ENCODE data around the gene EFNA2. TPM values are rescaled to one million over a fixed set of nuclear protein-coding genes. Genes with fewer than 3 reads are reported as not detected.

The EFNA2 gene
- total RNA-seq (2022; extraction: Qiagen RNA extraction; ENCODE audit: low read depth), result 0.98 to 2.3 TPM (median 1.7 TPM) in 5 replicates

DNA sequence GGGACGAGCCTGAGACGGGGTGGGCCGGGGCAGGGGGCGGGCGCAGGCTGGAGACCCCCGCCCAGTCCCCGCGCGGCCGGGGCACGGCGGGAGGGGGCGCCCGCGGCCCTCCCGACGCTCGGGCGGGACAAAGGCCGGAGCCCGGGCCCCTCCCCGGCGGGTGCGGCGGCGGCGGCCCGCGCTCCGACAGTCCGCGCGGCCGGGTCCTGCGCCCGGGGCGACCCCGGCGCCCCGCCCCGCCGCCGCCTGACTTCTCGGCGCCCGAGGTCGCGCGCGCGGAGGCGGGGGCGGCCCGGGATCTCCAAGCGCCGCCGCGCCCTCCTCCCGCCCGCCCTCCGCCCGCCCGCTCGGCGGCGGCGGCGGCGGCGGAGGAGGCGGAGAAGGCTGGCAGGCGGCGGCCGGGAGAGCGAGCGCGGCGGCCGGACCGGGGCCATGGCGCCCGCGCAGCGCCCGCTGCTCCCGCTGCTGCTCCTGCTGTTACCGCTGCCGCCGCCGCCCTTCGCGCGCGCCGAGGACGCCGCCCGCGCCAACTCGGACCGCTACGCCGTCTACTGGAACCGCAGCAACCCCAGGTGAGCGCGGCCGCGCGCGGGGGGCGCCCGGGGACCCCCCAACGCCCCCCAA is at the start of gene EFNA2:
EFNA2 (plus strand) TSS at position 137 of the 624 bp plus-strand sequence; CDS start at position 433, 296 bp downstream.

GRCh38 chr19:1237754-1238368 is 47.8 kb upstream of the EFNA2 start, which contains the start of gene CBARP:
Gene CBARP, minus strand, starts transcription at chr19:1238005. Its CDS starts 1,905 bp downstream, at chr19:1236100.

GRCh38 chr19:1241417-1242095 is 44.1 kb upstream of the EFNA2 start, which contains the start of gene ATP5F1D:
Gene ATP5F1D, plus strand, starts transcription at chr19:1241751. Its CDS starts 100 bp downstream, at chr19:1241851.

GRCh38 chr19:1248139-1248785 is 37.4 kb upstream of the EFNA2 start, which contains the start of gene MIDN:
Gene MIDN, plus strand, starts transcription at chr19:1248583. Its CDS starts 1,714 bp downstream, at chr19:1250297.

DNA sequence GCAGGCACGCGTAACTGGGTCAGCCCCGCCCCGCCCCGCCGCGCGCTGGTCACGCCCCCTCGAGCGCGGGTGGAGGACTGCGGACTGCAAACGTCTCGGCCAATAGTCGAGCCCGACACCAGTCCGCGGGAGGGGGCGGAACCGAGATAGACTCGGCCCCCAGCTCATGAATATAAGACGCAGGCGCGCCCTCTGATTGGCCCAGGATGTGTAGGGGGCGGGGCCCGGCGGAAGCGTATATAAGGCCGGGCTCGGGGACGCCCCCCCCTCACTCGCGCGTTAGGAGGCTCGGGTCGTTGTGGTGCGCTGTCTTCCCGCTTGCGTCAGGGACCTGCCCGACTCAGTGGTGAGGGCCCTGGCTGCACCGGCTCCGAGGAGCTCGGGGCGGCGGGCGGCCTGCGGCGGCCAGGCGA is 16.6 kb upstream of the EFNA2 start, which contains the start of gene CIRBP:
CIRBP (plus strand) TSS at position 268 of the 413 bp plus-strand sequence. CDS start 1,602 bp downstream, outside the sequence.

DNA sequence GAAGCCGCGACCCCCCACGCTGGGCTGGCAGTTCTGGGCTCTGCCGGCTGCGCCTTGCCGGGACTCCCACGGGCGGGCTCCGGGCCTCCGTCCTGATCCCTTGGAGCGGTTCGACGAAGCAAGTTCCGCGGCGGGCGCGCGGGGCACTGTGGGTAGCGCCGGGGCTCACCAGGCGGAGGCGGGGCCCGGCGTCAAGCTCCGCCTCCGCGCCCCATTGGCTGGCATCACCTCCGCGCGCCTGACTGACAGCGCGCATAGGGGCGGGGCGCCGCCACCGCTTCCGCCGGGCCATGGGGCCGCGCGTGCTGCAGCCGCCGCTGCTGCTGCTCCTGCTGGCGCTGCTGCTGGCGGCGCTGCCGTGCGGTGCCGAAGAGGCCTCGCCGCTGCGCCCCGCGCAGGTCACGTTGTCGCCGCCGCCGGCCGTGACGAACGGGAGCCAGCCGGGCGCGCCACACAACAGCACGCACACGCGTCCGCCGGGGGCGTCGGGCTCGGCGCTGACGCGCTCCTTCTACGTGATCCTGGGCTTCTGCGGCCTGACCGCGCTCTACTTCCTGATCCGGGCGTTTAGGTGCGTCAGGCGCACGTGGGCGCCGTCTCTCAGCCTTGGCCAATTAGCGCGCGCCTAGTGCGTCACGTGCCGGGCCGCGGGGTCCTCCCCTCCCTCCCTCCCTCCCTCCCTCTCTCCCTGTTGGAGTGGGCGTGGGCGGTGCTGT is 10.3 kb upstream of the EFNA2 start, which contains the start of gene FAM174C:
FAM174C (plus strand) TSS at position 271 of the 716 bp plus-strand sequence; CDS start at position 291, 20 bp downstream.

Other genes with a start within 250 kb of the EFNA2 start
- 5.8 to 11.0 TPM (median 7.6 TPM) in 5 replicates for gene ABCA7, start 245.8 kb upstream of the EFNA2 start, total RNA-seq (2022; extraction: Qiagen RNA extraction; ENCODE audit: low read depth)
- 1.8 to 2.2 TPM (median 2.0 TPM) in 5 replicates for gene ARHGAP45, start 218.7 kb upstream of the EFNA2 start, total RNA-seq (2022; extraction: Qiagen RNA extraction; ENCODE audit: low read depth)
- 175 to 251 TPM (median 234 TPM) in 5 replicates for gene POLR2E, start 190.5 kb upstream of the EFNA2 start, total RNA-seq (2022; extraction: Qiagen RNA extraction; ENCODE audit: low read depth)
- 387 to 508 TPM (median 482 TPM) in 5 replicates for gene GPX4, start 181.9 kb upstream of the EFNA2 start, total RNA-seq (2022; extraction: Qiagen RNA extraction; ENCODE audit: low read depth)
- 31.9 to 52.8 TPM (median 46.5 TPM) in 5 replicates for gene SBNO2, start 111.6 kb upstream of the EFNA2 start, total RNA-seq (2022; extraction: Qiagen RNA extraction; ENCODE audit: low read depth)
- gene STK11, start 80.1 kb upstream of the EFNA2 start, total RNA-seq (2022; extraction: Qiagen RNA extraction; ENCODE audit: low read depth), result 38.1 to 41.5 TPM (median 39.5 TPM) in 5 replicates
- gene CBARP, start 47.9 kb upstream of the EFNA2 start, total RNA-seq (2022; extraction: Qiagen RNA extraction; ENCODE audit: low read depth), result 2.7 to 4.6 TPM (median 4.4 TPM) in 5 replicates
- 82.0 to 171 TPM (median 161 TPM) in 5 replicates for gene ATP5F1D, start 44.1 kb upstream of the EFNA2 start, total RNA-seq (2022; extraction: Qiagen RNA extraction; ENCODE audit: low read depth)
- gene MIDN, start 37.3 kb upstream of the EFNA2 start, total RNA-seq (2022; extraction: Qiagen RNA extraction; ENCODE audit: low read depth), result 40.2 to 50.8 TPM (median 42.4 TPM) in 5 replicates
- 84.4 to 193 TPM (median 96.4 TPM) in 5 replicates for gene CIRBP, start 16.5 kb upstream of the EFNA2 start, total RNA-seq (2022; extraction: Qiagen RNA extraction; ENCODE audit: low read depth)
- 46.2 to 97.9 TPM (median 81.9 TPM) in 5 replicates for gene FAM174C, start 10.3 kb upstream of the EFNA2 start, total RNA-seq (2022; extraction: Qiagen RNA extraction; ENCODE audit: low read depth)
- 69.3 to 82.1 TPM (median 71.5 TPM) in 5 replicates for gene NDUFS7, start 98.0 kb downstream of the EFNA2 start, total RNA-seq (2022; extraction: Qiagen RNA extraction; ENCODE audit: low read depth)
- 22.6 to 42.2 TPM (median 39.2 TPM) in 5 replicates for gene GAMT, start 115.7 kb downstream of the EFNA2 start, total RNA-seq (2022; extraction: Qiagen RNA extraction; ENCODE audit: low read depth)
- 80.7 to 112 TPM (median 102 TPM) in 5 replicates for gene DAZAP1, start 121.7 kb downstream of the EFNA2 start, total RNA-seq (2022; extraction: Qiagen RNA extraction; ENCODE audit: low read depth)
- gene RPS15, start 152.5 kb downstream of the EFNA2 start, total RNA-seq (2022; extraction: Qiagen RNA extraction; ENCODE audit: low read depth), result 1,399 to 2,023 TPM (median 1,902 TPM) in 5 replicates
- gene APC2, start 164.2 kb downstream of the EFNA2 start, total RNA-seq (2022; extraction: Qiagen RNA extraction; ENCODE audit: low read depth), result 1.3 to 2.0 TPM (median 1.7 TPM) in 5 replicates
- 9.6 to 21.2 TPM (median 17.2 TPM) in 5 replicates for gene C19orf25, start 193.3 kb downstream of the EFNA2 start, total RNA-seq (2022; extraction: Qiagen RNA extraction; ENCODE audit: low read depth)
- 0.62 to 1.0 TPM (median 0.86 TPM) in 5 replicates for gene PCSK4, start 204.5 kb downstream of the EFNA2 start, total RNA-seq (2022; extraction: Qiagen RNA extraction; ENCODE audit: low read depth)
- 3.0 to 5.5 TPM (median 5.3 TPM) in 5 replicates for gene REEP6, start 205.3 kb downstream of the EFNA2 start, total RNA-seq (2022; extraction: Qiagen RNA extraction; ENCODE audit: low read depth)
- gene ADAMTSL5, start 227.1 kb downstream of the EFNA2 start, total RNA-seq (2022; extraction: Qiagen RNA extraction; ENCODE audit: low read depth), result 2.0 to 3.9 TPM (median 3.2 TPM) in 5 replicates
- gene PLK5, start 238.2 kb downstream of the EFNA2 start, total RNA-seq (2022; extraction: Qiagen RNA extraction; ENCODE audit: low read depth), result not detected in 5 replicates

All from A549 treated with CpdA at 1 μM for 4 hours (cell line).